ENCODE data around the gene MRPS18B. TPM values are rescaled to one million over a fixed set of nuclear protein-coding genes. Genes with fewer than 3 reads are reported as not detected.

MRPS18B gene
- total RNA-seq, 1 donor from 2014 or later: 57.7 TPM

- CTCF ChIA-PET: interaction anchor here (1.1 to 4.6 kb wide), 7 partner anchors 16 to 160 kb away, joined by 3 to 21 read pairs (median 5); no protein-coding TSS in a partner anchor
- Mint-ChIP-seq H3K9me3 (no peaks in the 10 kb centered on the region), H3K27ac (peak overlapping the region; percentile 99), H3K36me3 (ENCODE audit: low read depth) (peaks cover 69% of the 10 kb centered on the region), H3K27me3 (no peaks in the 10 kb centered on the region), H3K4me3 (peak overlapping the region; percentile 52), H3K4me1 (peaks cover 56% of the 10 kb centered on the region)
- no peak for TF ChIP-seq CTCF (IDR thresholded peaks at IDR 0.05)
- ATAC-seq (ENCODE audit: low read depth) (no peak), DNase-seq (no peak)
- POLR2A ChIA-PET: interaction anchor here (0.6 to 4.8 kb wide), 19 partner anchors 9 to 287 kb away, joined by 3 to 75 read pairs (median 7); partner anchors contain the start of genes ABCF1, PRR3 and TRIM39
- intact Hi-C loops (cut with micrococcal nuclease): no loop called here
These were observed 4.2 kb upstream of the MRPS18B start for GRCh38 chr6:30613251-30614043.

GRCh38 chr6:30614044-30614842, 3.4 kb upstream of the MRPS18B start:
- intact Hi-C loops (cut with micrococcal nuclease): no loop called here
- no peak for DNase-seq
- peaks cover 58% of the 10 kb centered on the region for H3K4me1 Mint-ChIP-seq
- H3K27me3 Mint-ChIP-seq: no peaks in the 10 kb centered on the region
- H3K27ac Mint-ChIP-seq: peak overlapping the region; percentile 99
- no peak for TF ChIP-seq CTCF (IDR thresholded peaks at IDR 0.05)
- no peaks in the 10 kb centered on the region for H3K9me3 Mint-ChIP-seq
- no peak for ATAC-seq (ENCODE audit: low read depth)
- CTCF ChIA-PET: interaction anchor here (0.6 to 4.6 kb wide), 11 partner anchors 8 to 786 kb away, joined by 3 to 21 read pairs (median 5); no protein-coding TSS in a partner anchor
- peaks cover 65% of the 10 kb centered on the region for H3K36me3 Mint-ChIP-seq (ENCODE audit: low read depth)
- POLR2A ChIA-PET: interaction anchor here (0.6 to 4.8 kb wide), 69 partner anchors 8 to 1157 kb away, joined by 3 to 75 read pairs (median 7); partner anchors contain the start of genes ABCF1, ATAT1, C6orf136 and DHX16
- peak overlapping the region; percentile 99 for H3K4me3 Mint-ChIP-seq

GRCh38 chr6:30614843-30615218, 2.8 kb upstream of the MRPS18B start:
- POLR2A ChIA-PET: interaction anchor here (0.6 to 4.8 kb wide), 67 partner anchors 8 to 1157 kb away, joined by 3 to 75 read pairs (median 7); partner anchors contain the start of genes ABCF1, ATAT1, C6orf136 and DHX16
- Mint-ChIP-seq H3K4me3 (peak overlapping the region; percentile 99), H3K27me3 (no peaks in the 10 kb centered on the region), H3K4me1 (peaks cover 55% of the 10 kb centered on the region), H3K27ac (peak overlapping the region; percentile 99), H3K9me3 (no peaks in the 10 kb centered on the region), H3K36me3 (ENCODE audit: low read depth) (peaks cover 65% of the 10 kb centered on the region)
- CTCF ChIA-PET: interaction anchor here (0.6 to 4.6 kb wide), 10 partner anchors 9 to 785 kb away, joined by 3 to 21 read pairs (median 5); no protein-coding TSS in a partner anchor
- DNase-seq (peak; percentile 43), ATAC-seq (ENCODE audit: low read depth) (peak; percentile 54)
- intact Hi-C loops (cut with micrococcal nuclease): loop anchor here (5.0 kb wide), 5 partner anchors 127 to 1562 kb away; partner anchors contain the start of genes AGPAT1, FLOT1, HLA-B and IER3
- no peak for TF ChIP-seq CTCF (IDR thresholded peaks at IDR 0.05)

- Mint-ChIP-seq H3K4me3 (peak overlapping the region; percentile 99), H3K4me1 (peaks cover 50% of the 10 kb centered on the region), H3K9me3 (no peaks in the 10 kb centered on the region), H3K36me3 (ENCODE audit: low read depth) (peaks cover 67% of the 10 kb centered on the region), H3K27me3 (no peaks in the 10 kb centered on the region), H3K27ac (peak overlapping the region; percentile 99)
- ChIA-PET POLR2A (interaction anchor here (0.6 to 4.8 kb wide), 70 partner anchors 7 to 1087 kb away, joined by 3 to 75 read pairs (median 6); partner anchors contain the start of genes ABCF1, ATAT1, C6orf136 and DHX16), CTCF (interaction anchor here (0.7 to 4.6 kb wide), 10 partner anchors 9 to 777 kb away, joined by 3 to 21 read pairs (median 5); partner anchors contain the start of gene MDC1)
- intact Hi-C loops (cut with micrococcal nuclease): loop anchor here (5.0 kb wide), 5 partner anchors 127 to 1562 kb away; partner anchors contain the start of genes AGPAT1, FLOT1, HLA-B and IER3
- no peak for TF ChIP-seq CTCF (IDR thresholded peaks at IDR 0.05)
- DNase-seq (peak; percentile 29), ATAC-seq (ENCODE audit: low read depth) (no peak)
These were observed 2.3 kb upstream of the MRPS18B start for GRCh38 chr6:30615219-30615957.
